DOHH2 (cell line): ENCODE data around the gene ZNF316.

Experiments used
- H3F3A ChIP-seq: fragments of 200-600 bp; sonication (generic), shearing (Covaris generic); 2 replicates; pipeline ENCODE4 v1.6.0; 2016; ENCODE audit warnings: antibody characterized with exemption, mild to moderate bottlenecking; ENCODE audit not compliant: control insufficient read depth, insufficient read depth
- H3K27ac ChIP-seq: fragments of 200-600 bp; sonication (generic); 2 replicates; pipeline ENCODE4 v1.5.1; 2014; ENCODE audit warnings: low read depth, mild to moderate bottlenecking, low read length, moderate library complexity
- H3K27me3 ChIP-seq: fragments of 200-600 bp; sonication (generic); 2 replicates; pipeline ENCODE4 v1.6.1; 2014; ENCODE audit warnings: mild to moderate bottlenecking, low read length, mixed read lengths; ENCODE audit not compliant: control insufficient read depth
- H3K36me3 ChIP-seq: fragments of 200-600 bp; sonication (generic); 2 replicates; pipeline ENCODE4 v1.6.1; 2014; ENCODE audit warnings: mild to moderate bottlenecking, low read length, moderate library complexity, mixed read lengths; ENCODE audit not compliant: control insufficient read depth
- H3K4me1 ChIP-seq: fragments of 200-600 bp; sonication (generic); 2 replicates; pipeline ENCODE4 v1.6.1; 2014; ENCODE audit warnings: mild to moderate bottlenecking, low read length, mixed read lengths; ENCODE audit not compliant: control insufficient read depth
- H3K4me2 ChIP-seq: fragments of 200-600 bp; sonication (generic); 2 replicates; pipeline ENCODE4 v1.6.0; 2014; ENCODE audit warnings: mild to moderate bottlenecking, low read length, moderate library complexity
- H3K4me3 ChIP-seq: fragments of 200-600 bp; sonication (generic); 2 replicates; pipeline ENCODE4 v1.5.1; 2014; ENCODE audit warnings: mild to moderate bottlenecking, low read length, mixed read lengths
- H3K79me2 ChIP-seq: fragments of 200-600 bp; sonication (generic); 2 replicates; pipeline ENCODE4 v1.6.1; 2014; ENCODE audit warnings: mild to moderate bottlenecking, low read length, mixed read lengths; ENCODE audit not compliant: control insufficient read depth
- H3K9me2 ChIP-seq: fragments of 200-600 bp; sonication (generic); replicated peaks from 2 replicates; pipeline ENCODE4 v1.6.1; 2014; ENCODE audit warnings: mild to moderate bottlenecking, low read length, mixed read lengths; ENCODE audit not compliant: control insufficient read depth
- H3K9me3 ChIP-seq: fragments of 200-600 bp; sonication (generic); 2 replicates; pipeline ENCODE4 v1.6.1; 2014; ENCODE audit warnings: antibody characterized with exemption, low read length, mixed read lengths; ENCODE audit not compliant: control insufficient read depth, insufficient read depth
- H4K20me1 ChIP-seq: fragments of 200-600 bp; sonication (generic); 2 replicates; pipeline ENCODE4 v1.6.0; 2014; ENCODE audit warnings: low read depth, mild to moderate bottlenecking, antibody characterized with exemption, low read length, moderate library complexity; ENCODE audit not compliant: control insufficient read depth, insufficient read depth
- CTCF ChIP-seq: fragments of 200-600 bp; sonication (generic); IDR thresholded peaks from one replicate; pipeline ENCODE4 v1.5.1; 2014; ENCODE audit warnings: antibody characterized with exemption, mild to moderate bottlenecking, low read depth, low read length; ENCODE audit not compliant: poor library complexity, severe bottlenecking
- EZH2phosphoT487 ChIP-seq: fragments of 200-600 bp; sonication (generic); IDR thresholded peaks from 2 replicates; pipeline ENCODE4 v1.6.1; 2017; ENCODE audit warnings: borderline replicate concordance, mild to moderate bottlenecking, antibody characterized with exemption, low read length, moderate library complexity, mixed read lengths

The ZNF316 gene

DNA sequence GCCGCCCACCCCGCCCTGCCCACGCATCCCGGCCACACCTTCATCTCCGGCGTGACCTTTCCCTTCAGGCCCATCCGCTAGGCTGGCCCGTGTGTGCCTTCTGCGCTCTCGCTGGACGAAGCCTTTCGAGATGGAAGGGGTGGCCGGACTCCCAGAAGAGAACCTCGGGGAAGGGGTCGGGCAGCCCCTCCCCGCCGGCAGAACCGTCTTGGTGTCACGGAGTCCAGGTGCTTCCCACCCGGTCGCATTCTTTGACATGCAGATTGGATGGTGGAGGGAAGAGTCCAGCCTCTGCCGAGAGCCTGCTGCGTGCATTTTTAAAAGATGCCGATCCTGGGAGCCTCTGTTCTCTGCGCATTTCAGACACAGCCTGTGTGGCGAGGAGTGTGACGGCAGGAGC is 29.0 kb upstream of the ZNF316 start:
- Histone ChIP-seq H4K20me1 (0 out of 2 replicates have a peak, but pooled peaks cover 5% of the 10 kb centered on the region), H3K36me3 (peaks cover 34% of the 10 kb centered on the region), H3K79me2 (no peaks in the 10 kb centered on the region)

GRCh38 chr7:6608794-6609193 is 28.3 kb upstream of the ZNF316 start:
- 0 out of 2 replicates have a peak, but pooled peaks cover 4% of the 10 kb centered on the region for H3F3A ChIP-seq
- H3K27ac ChIP-seq: no peak overlapping the region
- no peak overlapping the region for H3K4me3 ChIP-seq
- TF ChIP-seq EZH2phosphoT487 (no peak), CTCF (no peak)
- no peaks in the 10 kb centered on the region for H3K79me2 ChIP-seq
- H3K36me3 ChIP-seq: peaks cover 27% of the 10 kb centered on the region
- 0 out of 2 replicates have a peak, but pooled peaks cover 5% of the 10 kb centered on the region for H4K20me1 ChIP-seq
- no peaks in the 10 kb centered on the region for H3K4me1 ChIP-seq
- 0 out of 2 replicates have a peak, but pooled peaks cover 3% of the 10 kb centered on the region for H3K27me3 ChIP-seq
- no peak overlapping the region for H3K4me2 ChIP-seq
- H3K9me2 ChIP-seq: no peaks in the 10 kb centered on the region
- H3K9me3 ChIP-seq: no peaks in the 10 kb centered on the region

More for the DNA sequence above, 29.0 kb upstream of the ZNF316 start:
- TF ChIP-seq EZH2phosphoT487 (no peak), CTCF (no peak)
- H3K4me1 ChIP-seq: no peaks in the 10 kb centered on the region
- H3K4me2 ChIP-seq: no peak overlapping the region
- no peak overlapping the region for H3K27ac ChIP-seq
- no peaks in the 10 kb centered on the region for H3K9me3 ChIP-seq
- H3K4me3 ChIP-seq: no peak overlapping the region
- no peaks in the 10 kb centered on the region for H3K27me3 ChIP-seq
- no peaks in the 10 kb centered on the region for H3K9me2 ChIP-seq
- 0 out of 2 replicates have a peak, but pooled peaks cover 4% of the 10 kb centered on the region for H3F3A ChIP-seq

GRCh38 chr7:6612819-6613218 is 24.3 kb upstream of the ZNF316 start:
- no peak for TF ChIP-seq EZH2phosphoT487
- no peak for TF ChIP-seq CTCF
- Histone ChIP-seq H3K4me2 (no peak overlapping the region), H3K27me3 (peaks cover 36% of the 10 kb centered on the region), H3K27ac (no peak overlapping the region), H3K79me2 (no peaks in the 10 kb centered on the region), H3K9me3 (no peaks in the 10 kb centered on the region), H3K4me1 (no peaks in the 10 kb centered on the region), H3K36me3 (peaks cover 6% of the 10 kb centered on the region), H3F3A (0 out of 2 replicates have a peak, but pooled peaks cover 4% of the 10 kb centered on the region), H3K4me3 (no peak overlapping the region), H3K9me2 (no peaks in the 10 kb centered on the region), H4K20me1 (0 out of 2 replicates have a peak, but pooled peaks cover 3% of the 10 kb centered on the region)
